Activated naive CD4-positive, alpha-beta T cell treated with anti-CD3 and anti-CD28 coated beads, Interleukin-2, amount 50 U/mL, for 72 hours (primary cell): ENCODE measurements around the gene IRAG1. TPM values are rescaled to one million over a fixed set of nuclear protein-coding genes. Genes with fewer than 3 reads are reported as not detected.

Experiments used
- ATAC-seq, 2 donors: fragments of 150-1000 bp; cut with Tn5 transposase; 2 replicates each; pipeline ENCODE4 v1.10.0; 2021; ENCODE audit warnings: mild to moderate bottlenecking in 2 of 2, moderate library complexity in 2 of 2
- DNase-seq, 2 donors: peaks; one replicate each; pipeline ENCODE4 v3.0.0; 2021 to 2022; ENCODE audit warnings: low spot score in 2 of 2
- H3K27ac Mint-ChIP-seq, 2 donors: one replicate each; pipeline ENCODE4 v1.8.0; 2022; ENCODE audit warnings: mild to moderate bottlenecking in 2 of 2, mixed read lengths in 2 of 2
- H3K36me3 Mint-ChIP-seq, 2 donors: one replicate each; pipeline ENCODE4 v1.8.0; 2022; ENCODE audit warnings: mixed read lengths in 2 of 2
- H3K9me3 Mint-ChIP-seq, 2 donors: one replicate each; pipeline ENCODE4 v1.8.0; 2022; ENCODE audit warnings: mixed read lengths in 2 of 2
- total RNA-seq, 2 donors: library from RNA; stranded (reverse); gene quantifications; one replicate each; pipeline ENCODE4 v1.2.3, GENCODE V29; 2022

The IRAG1 gene
- total RNA-seq, 2 donors from 2014 or later: not detected

GRCh38 chr11:10657308-10658271 lies 36.0 kb downstream of the IRAG1 start:
- no peaks in the 10 kb centered on the region for H3K36me3 Mint-ChIP-seq
- no peaks in the 10 kb centered on the region for H3K9me3 Mint-ChIP-seq
- peak overlapping the region in 1 of 2 donors; percentile 55 for H3K27ac Mint-ChIP-seq
- DNase-seq (no peak), ATAC-seq (peak; percentile 61 to 77)

DNA sequence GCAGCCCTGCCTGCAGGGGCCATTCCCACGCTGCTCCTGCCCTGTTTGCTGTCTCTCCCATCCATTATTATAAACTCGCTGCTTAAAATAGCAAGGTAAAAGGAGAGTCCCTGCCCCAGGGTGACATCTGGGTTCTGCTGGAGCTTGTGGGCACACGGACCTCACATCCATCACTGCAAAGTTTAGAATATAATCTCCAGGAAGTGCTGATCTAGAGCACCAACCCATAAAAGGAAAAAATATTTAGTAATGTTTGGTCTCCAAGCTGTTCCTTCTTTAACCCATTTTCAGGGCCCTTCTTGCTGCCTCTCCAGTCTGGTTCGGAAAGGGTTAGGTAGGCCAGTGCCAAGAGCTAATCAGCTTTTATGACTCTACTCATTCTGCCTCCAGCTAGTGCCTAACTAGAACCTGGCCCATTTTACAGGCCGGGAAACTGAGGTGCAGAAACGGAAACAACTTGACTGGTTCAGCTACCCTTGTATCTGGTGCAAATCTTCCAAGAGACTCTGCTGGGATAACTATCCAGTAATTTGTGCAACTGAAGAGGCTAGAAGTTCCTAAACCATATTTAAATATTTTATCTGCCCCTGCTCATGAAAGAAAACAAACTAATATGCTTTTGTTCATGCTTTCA lies 37.5 kb downstream of the IRAG1 start:
- no peak for DNase-seq
- no peak overlapping the region for H3K27ac Mint-ChIP-seq
- no peaks in the 10 kb centered on the region for H3K36me3 Mint-ChIP-seq
- no peak for ATAC-seq
- no peaks in the 10 kb centered on the region for H3K9me3 Mint-ChIP-seq

- ATAC-seq: no peak
- Mint-ChIP-seq H3K27ac (no peak overlapping the region), H3K9me3 (no peaks in the 10 kb centered on the region), H3K36me3 (no peaks in the 10 kb centered on the region)
- no peak for DNase-seq
Measured at GRCh38 chr11:10655227-10655626, 38.3 kb downstream of the IRAG1 start.

- Mint-ChIP-seq H3K27ac (peak overlapping the region in 1 of 2 donors; percentile 60), H3K9me3 (no peaks in the 10 kb centered on the region), H3K36me3 (no peaks in the 10 kb centered on the region)
- ATAC-seq (no peak), DNase-seq (no peak)
Measured at GRCh38 chr11:10654811-10655150, 38.8 kb downstream of the IRAG1 start.

DNA sequence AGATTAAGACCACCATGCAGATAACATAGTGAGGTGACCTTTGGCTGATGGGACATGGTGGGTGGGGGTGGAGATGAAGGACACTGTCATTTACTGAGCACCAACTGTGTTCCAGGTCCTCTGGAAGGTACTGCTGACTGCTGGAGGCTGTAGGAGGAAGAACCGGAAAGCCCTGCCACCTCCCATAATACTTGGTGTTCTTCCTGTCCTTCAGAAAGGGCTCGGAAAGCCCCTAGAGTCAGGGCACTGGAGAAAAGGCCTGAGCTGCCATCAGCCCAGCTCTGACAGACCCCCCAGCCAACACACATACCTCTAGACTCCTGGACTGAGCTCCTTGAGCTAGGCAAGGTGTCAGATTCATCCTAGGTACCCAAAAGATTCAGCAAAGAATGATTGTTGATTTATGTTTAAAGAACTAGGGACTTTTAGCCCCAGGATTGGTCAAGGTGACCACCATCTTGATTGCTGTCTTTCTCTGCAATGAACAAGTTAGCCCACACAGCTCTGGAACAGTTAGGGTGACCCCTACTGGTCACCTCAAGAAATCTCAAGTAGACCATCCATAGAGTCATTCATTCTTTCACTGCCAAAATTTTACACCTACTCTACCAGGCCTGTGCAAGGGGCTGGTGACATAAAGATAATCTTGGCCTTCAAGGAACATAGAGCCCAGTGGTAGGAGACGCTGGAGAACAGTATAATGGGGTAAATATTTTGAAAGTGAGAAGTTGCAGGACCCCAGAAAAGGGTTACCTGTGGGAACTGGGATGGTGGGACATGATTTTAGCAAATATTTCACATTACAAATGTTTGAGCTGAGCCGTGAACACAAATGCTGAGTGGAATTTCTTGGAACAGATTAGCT lies 39.4 kb downstream of the IRAG1 start:
- peak overlapping the region in 1 of 2 donors; percentile 60 for H3K27ac Mint-ChIP-seq
- ATAC-seq: peak; percentile 70 to 77
- no peaks in the 10 kb centered on the region for H3K36me3 Mint-ChIP-seq
- peak in 1 of 2 donors; percentile 27 for DNase-seq
- no peaks in the 10 kb centered on the region for H3K9me3 Mint-ChIP-seq

DNA sequence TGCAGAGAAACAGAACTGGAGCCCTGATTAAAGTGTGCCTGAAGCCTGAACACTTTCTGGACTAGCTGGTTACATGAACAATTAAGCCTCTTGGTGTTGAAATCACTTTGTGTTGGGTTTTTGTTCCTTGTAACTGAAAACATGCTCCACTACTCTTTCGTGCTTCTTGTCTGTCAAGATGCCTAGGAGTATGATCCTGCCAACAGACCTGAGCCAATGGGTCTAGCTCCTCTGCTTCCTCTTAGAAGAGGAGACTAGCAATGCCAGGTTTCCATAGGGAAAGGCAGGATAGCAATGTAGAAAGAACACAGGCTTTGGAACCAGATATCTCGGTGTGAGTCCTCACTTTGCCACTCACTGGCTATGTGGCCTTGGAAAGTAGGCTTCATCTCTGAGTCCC lies 40.3 kb downstream of the IRAG1 start:
- Mint-ChIP-seq H3K27ac (no peak overlapping the region), H3K36me3 (no peaks in the 10 kb centered on the region), H3K9me3 (no peaks in the 10 kb centered on the region)
- ATAC-seq (no peak), DNase-seq (no peak)

- DNase-seq: no peak
- no peak for ATAC-seq
- Mint-ChIP-seq H3K9me3 (no peaks in the 10 kb centered on the region), H3K36me3 (no peaks in the 10 kb centered on the region), H3K27ac (no peak overlapping the region)
Measured at GRCh38 chr11:10651656-10652361, 41.7 kb downstream of the IRAG1 start.

DNA sequence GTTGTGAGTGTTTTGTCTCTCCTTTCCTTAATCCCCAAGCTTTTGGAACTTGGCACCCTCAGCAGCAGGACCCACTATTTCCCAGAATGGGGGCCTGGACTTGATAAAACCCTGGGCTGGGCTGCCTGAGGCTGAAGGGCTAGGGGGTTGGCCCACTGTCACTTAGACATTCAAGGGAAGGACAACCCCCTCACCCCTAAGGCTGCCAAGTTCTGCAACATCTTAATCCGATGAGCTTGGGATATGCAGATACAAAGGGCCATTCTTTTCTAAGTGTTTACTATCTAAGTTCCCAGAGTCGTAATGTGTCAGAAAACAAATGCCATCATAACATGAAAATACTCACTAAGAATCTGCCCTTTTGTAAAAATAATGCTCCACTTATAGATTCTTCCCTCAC lies 42.9 kb downstream of the IRAG1 start:
- Mint-ChIP-seq H3K36me3 (no peaks in the 10 kb centered on the region), H3K9me3 (no peaks in the 10 kb centered on the region), H3K27ac (no peak overlapping the region)
- no peak for DNase-seq
- no peak for ATAC-seq

GRCh38 chr11:10650166-10650565 lies 43.4 kb downstream of the IRAG1 start:
- Mint-ChIP-seq H3K9me3 (no peaks in the 10 kb centered on the region), H3K36me3 (no peaks in the 10 kb centered on the region), H3K27ac (peak overlapping the region in 1 of 2 donors; percentile 25)
- ATAC-seq (no peak), DNase-seq (no peak)

DNA sequence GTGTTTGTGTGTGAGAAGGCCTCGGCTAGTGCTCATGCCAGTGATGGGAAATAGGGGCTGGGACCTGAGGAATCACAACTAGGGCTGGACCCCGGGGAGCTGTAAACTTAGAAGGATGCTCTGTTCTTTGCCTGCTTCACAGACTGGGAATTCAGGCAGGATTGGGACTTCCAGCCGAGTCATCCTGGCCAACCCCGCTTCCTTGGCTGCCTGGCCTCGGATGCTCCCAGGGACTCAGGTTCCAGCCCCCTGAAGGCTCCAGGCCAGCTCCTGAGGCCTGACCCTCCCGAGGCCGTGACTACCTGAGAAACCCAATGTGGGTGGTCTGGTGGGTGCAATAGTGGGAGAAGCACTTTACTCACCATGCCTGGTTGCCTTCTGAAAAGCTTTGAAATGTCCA lies 44.7 kb downstream of the IRAG1 start:
- no peaks in the 10 kb centered on the region for H3K9me3 Mint-ChIP-seq
- no peak for DNase-seq
- no peaks in the 10 kb centered on the region for H3K36me3 Mint-ChIP-seq
- no peak for ATAC-seq
- H3K27ac Mint-ChIP-seq: peak overlapping the region in 1 of 2 donors; percentile 17

DNA sequence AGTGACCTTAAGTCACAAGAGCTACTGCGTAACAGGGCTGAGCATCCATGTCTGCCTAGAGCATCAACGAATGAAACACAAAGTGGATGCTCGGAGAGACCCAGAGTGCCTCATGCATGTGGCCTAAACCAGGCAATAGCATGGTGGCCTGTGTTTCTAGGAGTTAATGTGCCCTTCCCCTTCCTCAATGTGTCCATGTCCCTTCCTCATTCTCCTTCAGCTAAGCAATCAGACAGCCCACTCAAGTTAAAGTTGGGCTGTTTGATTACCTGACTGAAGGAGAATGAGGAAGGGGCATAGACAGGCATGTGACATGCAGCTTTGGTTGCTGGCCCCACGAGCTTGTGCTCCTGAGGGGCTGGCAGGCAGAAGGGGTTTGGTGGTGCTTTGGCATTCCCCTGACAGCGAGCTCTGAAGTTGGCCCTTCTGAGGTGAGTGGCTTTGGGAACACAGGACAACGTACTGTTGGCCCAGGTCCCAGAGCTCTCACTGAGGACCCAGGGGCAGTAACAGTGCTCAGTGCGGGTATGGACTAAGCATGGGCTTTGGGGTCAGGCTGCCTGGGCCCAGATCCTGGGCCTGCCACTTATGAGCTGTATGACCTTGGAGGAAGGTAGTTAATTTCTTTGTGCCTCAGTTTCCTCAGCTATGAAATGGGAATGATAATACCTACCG lies 46.7 kb downstream of the IRAG1 start:
- ATAC-seq (no peak), DNase-seq (no peak)
- Mint-ChIP-seq H3K27ac (no peak overlapping the region), H3K9me3 (no peaks in the 10 kb centered on the region), H3K36me3 (no peaks in the 10 kb centered on the region)

- H3K27ac Mint-ChIP-seq: no peak overlapping the region
- H3K9me3 Mint-ChIP-seq: no peaks in the 10 kb centered on the region
- ATAC-seq: no peak
- no peak for DNase-seq
- H3K36me3 Mint-ChIP-seq: no peaks in the 10 kb centered on the region
Measured at GRCh38 chr11:10646005-10646404, 47.5 kb downstream of the IRAG1 start.

- DNase-seq: no peak
- Mint-ChIP-seq H3K27ac (no peak overlapping the region), H3K36me3 (no peaks in the 10 kb centered on the region), H3K9me3 (no peaks in the 10 kb centered on the region)
- no peak for ATAC-seq
Measured at GRCh38 chr11:10645212-10645795, 48.3 kb downstream of the IRAG1 start.
